T-helper 17 cell (primary cell): ENCODE results near the gene TFAP2A. TPM values are rescaled to one million over a fixed set of nuclear protein-coding genes. Genes with fewer than 3 reads are reported as not detected.

Experiments used
- ATAC-seq: fragments of 150-1000 bp; cut with Tn5 transposase; 2 replicates; pipeline ENCODE4 v1.10.0; 2021; ENCODE audit warnings: mild to moderate bottlenecking, moderate library complexity
- DNase-seq, 3 donors: peaks; one replicate each; pipeline versions ENCODE4 v3.0.0 to v3.0.0-alpha.2; 2020 to 2021
- H3K9me3 ChIP-seq: one replicate; pipeline ENCODE4 v1.7.0; 2013; ENCODE audit warnings: low read length, mild to moderate bottlenecking; ENCODE audit not compliant: control insufficient read depth, poor library complexity, severe bottlenecking
- H3K27ac Mint-ChIP-seq: one replicate; pipeline ENCODE4 v1.8.0; 2022; ENCODE audit warnings: mild to moderate bottlenecking, moderate library complexity, mixed read lengths
- H3K27me3 Mint-ChIP-seq: one replicate; pipeline ENCODE4 v1.8.0; 2022; ENCODE audit warnings: mixed read lengths
- H3K36me3 Mint-ChIP-seq: one replicate; pipeline ENCODE4 v1.8.0; 2022; ENCODE audit warnings: low read depth, mixed read lengths
- H3K4me1 Mint-ChIP-seq: one replicate; pipeline ENCODE4 v1.8.0; 2022; ENCODE audit warnings: mild to moderate bottlenecking, mixed read lengths
- H3K4me3 Mint-ChIP-seq: one replicate; pipeline ENCODE4 v1.8.0; 2022; ENCODE audit warnings: mild to moderate bottlenecking, moderate library complexity, mixed read lengths
- total RNA-seq, 4 donors: library from RNA in 2 of 4; stranded (reverse) in 2 of 4; gene quantifications; one replicate each; pipeline ENCODE4 v1.2.3 and lab custom pipeline; 2022 to 2026

The TFAP2A gene
- total RNA-seq, 2 donors from 2014 or later, result 0.18 to 0.40 TPM

DNA sequence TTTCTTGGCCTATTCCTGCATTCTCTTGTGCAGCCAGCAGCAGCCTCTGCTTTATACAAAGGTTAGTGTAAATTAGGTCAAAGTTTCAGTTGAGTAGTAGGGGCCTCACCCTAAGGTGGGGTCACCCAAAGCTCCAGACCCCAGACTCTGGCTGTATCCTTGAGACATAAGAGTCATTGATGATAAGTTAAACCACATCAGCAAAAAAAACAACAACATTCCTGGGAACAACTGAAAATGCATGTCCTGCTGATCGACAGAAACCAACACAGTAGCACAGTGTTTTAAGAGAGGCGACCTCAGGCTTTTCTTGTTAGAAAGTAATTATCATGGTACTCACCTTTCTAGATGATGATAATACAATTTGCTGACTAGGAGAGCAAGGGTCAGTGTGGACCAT, 52.6 kb downstream of the TFAP2A start:
- H3K4me1 Mint-ChIP-seq, result no peaks in the 10 kb centered on the region
- H3K27ac Mint-ChIP-seq, result no peak overlapping the region

DNA sequence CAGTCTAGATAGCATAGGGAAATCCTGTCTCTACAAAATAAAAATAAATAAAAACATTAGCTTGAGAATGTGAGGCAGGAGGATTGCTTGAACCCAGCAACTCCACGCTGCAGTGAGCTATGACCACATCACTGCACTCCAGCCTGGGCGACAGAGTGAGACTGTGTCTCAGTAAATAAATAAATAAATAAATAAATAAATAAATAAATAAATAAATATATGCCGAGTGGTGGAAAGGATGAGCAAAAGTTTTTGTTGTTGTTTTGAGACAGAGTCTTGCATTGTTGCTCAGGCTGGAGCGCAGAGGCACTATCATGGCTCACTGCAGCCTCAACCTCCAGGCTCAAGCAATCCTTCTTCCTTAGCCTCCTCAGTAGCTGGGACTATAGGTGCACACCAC, 53.4 kb downstream of the TFAP2A start:
- H3K9me3 ChIP-seq, result no peaks in the 10 kb centered on the region
- Mint-ChIP-seq H3K4me3 (no peak overlapping the region), H3K36me3 (no peaks in the 10 kb centered on the region), H3K27me3 (peaks cover 8% of the 10 kb centered on the region), H3K27ac (no peak overlapping the region), H3K4me1 (no peaks in the 10 kb centered on the region)
- no peak for DNase-seq
- no peak for ATAC-seq

More for the DNA sequence above, 52.6 kb downstream of the TFAP2A start:
- no peak for DNase-seq
- H3K36me3 Mint-ChIP-seq, result no peaks in the 10 kb centered on the region
- H3K9me3 ChIP-seq, result no peaks in the 10 kb centered on the region
- no peak for ATAC-seq
- H3K27me3 Mint-ChIP-seq, result no peaks in the 10 kb centered on the region
- no peak overlapping the region for H3K4me3 Mint-ChIP-seq

DNA sequence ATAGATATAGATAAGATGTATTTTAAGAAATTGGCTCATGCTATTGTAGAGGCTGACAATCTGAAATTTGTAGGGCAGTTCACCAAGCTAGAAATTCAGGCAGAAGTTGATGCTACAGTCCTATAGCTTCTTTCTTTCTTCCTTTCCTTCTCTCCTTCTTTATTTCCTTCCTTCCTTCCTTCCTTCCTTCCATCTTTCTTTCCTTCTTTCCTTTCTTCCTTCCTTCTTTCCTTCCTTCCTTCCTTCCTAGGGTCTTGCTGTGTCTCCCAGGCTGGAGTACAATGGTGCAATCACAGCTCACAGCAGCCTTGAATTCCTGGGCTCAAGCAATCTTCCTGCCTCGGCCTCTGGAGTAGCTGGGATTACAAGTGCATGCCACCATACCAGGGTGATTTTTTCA, 55.3 kb downstream of the TFAP2A start:
- no peaks in the 10 kb centered on the region for H3K9me3 ChIP-seq
- no peak for ATAC-seq
- Mint-ChIP-seq H3K36me3 (no peaks in the 10 kb centered on the region), H3K27me3 (peaks cover 16% of the 10 kb centered on the region), H3K27ac (no peak overlapping the region), H3K4me3 (no peak overlapping the region), H3K4me1 (no peaks in the 10 kb centered on the region)
- no peak for DNase-seq

DNA sequence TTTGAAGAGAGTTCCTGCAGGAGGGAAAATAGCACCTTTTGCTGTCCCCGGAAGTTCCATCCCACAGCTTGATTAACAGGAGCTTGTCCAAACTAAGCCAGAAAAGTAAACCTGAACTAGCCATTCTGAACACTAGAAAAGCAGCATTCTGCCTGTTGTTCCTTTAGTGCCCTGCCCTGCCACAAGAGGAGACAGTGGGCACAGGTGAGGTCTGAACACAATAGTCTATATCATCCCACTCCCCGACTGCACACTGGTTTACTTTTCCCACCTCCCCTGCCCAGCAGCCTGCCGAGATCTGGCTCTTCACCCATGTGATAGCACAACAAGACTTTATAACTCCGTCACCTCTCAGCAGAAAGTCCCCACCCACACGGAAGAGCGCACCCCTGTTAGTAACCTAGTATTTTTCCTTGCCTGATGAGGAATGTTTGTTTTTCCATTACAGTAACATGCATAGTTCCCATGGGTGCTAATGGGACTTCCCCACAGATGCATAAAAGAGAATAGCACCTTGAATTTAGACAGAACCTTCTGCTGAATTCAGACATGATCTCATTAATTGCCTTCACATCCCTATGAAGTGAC, 59.7 kb downstream of the TFAP2A start:
- Mint-ChIP-seq H3K4me1 (no peaks in the 10 kb centered on the region), H3K27me3 (peaks cover 30% of the 10 kb centered on the region), H3K36me3 (no peaks in the 10 kb centered on the region), H3K27ac (no peak overlapping the region), H3K4me3 (no peak overlapping the region)
- DNase-seq (no peak), ATAC-seq (no peak)
- no peaks in the 10 kb centered on the region for H3K9me3 ChIP-seq

DNA sequence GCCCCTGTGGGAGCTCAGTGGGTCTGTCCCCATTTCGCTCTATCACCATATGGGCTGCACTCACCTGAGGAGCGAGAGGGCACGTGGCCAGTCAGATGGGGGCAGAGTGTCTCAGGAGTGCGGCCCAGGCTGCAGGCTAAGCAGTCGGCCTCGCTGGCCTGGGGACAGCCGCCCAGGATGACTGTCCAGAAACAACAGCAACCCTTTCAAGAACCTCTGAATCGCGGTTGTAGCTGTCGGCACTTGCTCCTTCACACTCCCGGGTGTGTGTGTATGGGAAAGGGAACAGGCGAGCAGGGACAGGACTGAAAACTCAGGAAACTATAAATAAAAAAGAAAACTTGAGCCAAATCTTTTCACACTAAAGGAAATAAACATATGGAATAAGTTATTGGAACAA, 63.1 kb downstream of the TFAP2A start:
- H3K36me3 Mint-ChIP-seq, result no peaks in the 10 kb centered on the region
- H3K27me3 Mint-ChIP-seq, result peaks cover 26% of the 10 kb centered on the region
- H3K9me3 ChIP-seq, result no peaks in the 10 kb centered on the region
- H3K27ac Mint-ChIP-seq, result no peak overlapping the region
- H3K4me1 Mint-ChIP-seq, result no peaks in the 10 kb centered on the region
- ATAC-seq, result no peak
- no peak overlapping the region for H3K4me3 Mint-ChIP-seq
- no peak for DNase-seq

DNA sequence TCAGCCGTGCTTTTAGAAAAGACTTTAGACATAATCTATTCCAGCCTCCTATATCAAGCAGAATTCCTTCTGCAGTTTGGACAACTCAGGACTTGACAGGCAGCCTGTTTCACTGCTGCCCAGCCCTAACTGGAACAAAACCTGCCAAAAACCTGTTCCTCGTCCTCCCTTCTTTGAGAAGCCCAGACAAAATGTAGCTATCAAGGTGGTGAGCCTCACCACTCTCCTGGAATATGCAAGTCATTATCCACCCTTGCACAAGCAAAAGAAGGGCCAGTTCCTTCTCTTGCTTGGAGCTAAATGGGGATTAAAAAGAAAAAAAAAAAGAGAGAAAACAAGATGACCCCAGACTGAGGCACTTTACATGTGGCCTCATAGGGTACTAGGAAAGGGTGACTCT, 64.2 kb downstream of the TFAP2A start:
- Mint-ChIP-seq H3K4me3 (no peak overlapping the region), H3K27me3 (peaks cover 20% of the 10 kb centered on the region), H3K27ac (no peak overlapping the region), H3K36me3 (no peaks in the 10 kb centered on the region), H3K4me1 (no peaks in the 10 kb centered on the region)
- ATAC-seq (no peak), DNase-seq (no peak)
- no peaks in the 10 kb centered on the region for H3K9me3 ChIP-seq

DNA sequence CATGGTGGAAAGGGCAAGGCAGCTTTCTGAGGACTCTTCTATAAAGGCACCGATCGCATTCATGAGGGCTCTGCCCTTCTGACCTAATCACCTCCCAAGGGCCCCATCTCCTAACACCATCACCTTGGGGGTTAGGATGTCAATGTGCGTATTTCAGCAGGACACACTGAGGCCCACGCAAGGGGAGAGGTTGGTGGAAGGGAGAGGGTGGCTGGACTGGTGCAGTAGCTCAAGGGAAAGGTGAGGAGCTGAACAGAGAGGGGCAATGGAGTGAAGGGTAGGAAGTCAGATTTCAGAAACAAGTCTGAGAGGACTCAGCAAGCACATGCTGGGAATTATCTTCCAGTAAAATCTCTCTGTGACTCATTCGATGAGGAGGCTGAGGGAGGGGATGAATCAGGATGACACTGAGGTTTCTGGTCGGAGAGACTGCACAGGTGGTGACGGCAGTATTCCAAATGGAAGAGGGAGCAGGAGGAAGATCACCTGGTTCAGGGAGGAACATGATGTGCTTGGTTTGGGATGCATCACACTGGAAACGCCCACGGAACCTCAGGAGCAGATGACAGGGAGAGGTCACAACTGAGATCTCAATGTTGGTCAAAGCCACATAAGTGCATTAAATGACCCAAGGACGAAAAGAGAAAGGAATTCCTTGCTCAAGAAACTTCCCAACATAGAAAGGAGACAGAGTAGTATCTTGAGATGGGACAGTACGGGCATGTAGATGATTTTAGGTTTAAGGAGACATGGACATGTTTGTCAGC, 67.1 kb downstream of the TFAP2A start:
- H3K9me3 ChIP-seq, result no peaks in the 10 kb centered on the region
- DNase-seq (no peak), ATAC-seq (no peak)
- H3K27me3 Mint-ChIP-seq, result peaks cover 15% of the 10 kb centered on the region
- H3K36me3 Mint-ChIP-seq, result no peaks in the 10 kb centered on the region
- H3K27ac Mint-ChIP-seq, result no peak overlapping the region
- no peaks in the 10 kb centered on the region for H3K4me1 Mint-ChIP-seq
- no peak overlapping the region for H3K4me3 Mint-ChIP-seq

Other genes starting within 250 kb of the TFAP2A start
- gene GCNT2, start 106.3 kb upstream of the TFAP2A start, total RNA-seq, result 1 to 10 TPM; 2.9 to 4.0 TPM